ENCODE results near the gene LYRM2. TPM values are rescaled to one million over a fixed set of nuclear protein-coding genes. Genes with fewer than 3 reads are reported as not detected.

LYRM2 gene
- total RNA-seq, 1 experiment from 2014 or later = 26.3 TPM

- RAD21 ChIA-PET (ENCODE audit: low non-redundant PET in 1 of 2, low total read pairs in 2 of 2, uncharacterized antibody in 2 of 2, unreplicated experiment in 2 of 2) = no interaction called here
- POLR2A ChIA-PET = no interaction called here
- Histone ChIP-seq H3K9me2 (ENCODE audit: insufficient read depth) (no peaks in the 10 kb centered on the region), H3K9me3 (ENCODE audit: control insufficient read depth in 1 of 2, insufficient read depth in 1 of 2, low read depth in 1 of 2, low read length in 2 of 2) (no peaks in the 10 kb centered on the region), H3K9ac (ENCODE audit: low read length) (no peak overlapping the region), H3K27ac (ENCODE audit: low read depth, low read length) (no peak overlapping the region), H4K20me1 (ENCODE audit: insufficient read depth) (no peaks in the 10 kb centered on the region), H3K4me2 (ENCODE audit: low read length) (no peak overlapping the region), H3K79me2 (ENCODE audit: insufficient read depth, low read length) (no peaks in the 10 kb centered on the region), H2AFZ (ENCODE audit: low read depth, low read length, poor library complexity, severe bottlenecking) (no peak overlapping the region), H3K27me3 (ENCODE audit: insufficient read depth, low read length) (no peaks in the 10 kb centered on the region), H3K36me3 (ENCODE audit: control insufficient read depth in 1 of 2, insufficient read depth in 2 of 2, low read length in 2 of 2) (no peaks in the 10 kb centered on the region), H3K4me3 (replicated peaks in 1 of 2; ENCODE audit: low read depth in 1 of 2, low read length in 2 of 2) (no peak overlapping the region), H3K4me1 (ENCODE audit: control insufficient read depth in 1 of 2, insufficient read depth in 2 of 2, low read length in 2 of 2) (no peaks in the 10 kb centered on the region)
- intact Hi-C loops (cut with micrococcal nuclease) = no loop called here
- TF ChIP-seq CTCF (IDR thresholded peaks at IDR 0.05 in 2 of 3, conservative IDR thresholded peaks at IDR 0.05 in 1 of 3; ENCODE audit: borderline replicate concordance in 1 of 3, insufficient read depth in 1 of 3, low read depth in 2 of 3, low read length in 2 of 3) (no peak), FOSL1 (IDR thresholded peaks at IDR 0.05; ENCODE audit: low read depth) (no peak), EGR1 (IDR thresholded peaks at IDR 0.05; ENCODE audit: low read depth) (no peak), ZBTB33 (IDR thresholded peaks at IDR 0.05; ENCODE audit: extremely low read depth, insufficient replicate concordance, low read length) (no peak), POLR2A (IDR thresholded peaks at IDR 0.05; ENCODE audit: borderline replicate concordance, extremely low read depth, insufficient read depth, insufficient read length) (no peak), EZH2 (IDR thresholded peaks at IDR 0.05) (no peak), RAD21 (IDR thresholded peaks at IDR 0.05; ENCODE audit: low read depth) (no peak), ELF1 (IDR thresholded peaks at IDR 0.05; ENCODE audit: borderline replicate concordance, low read depth) (no peak), MAX (IDR thresholded peaks at IDR 0.05) (no peak), CEBPB (IDR thresholded peaks at IDR 0.05; ENCODE audit: low read depth) (no peak)
- BruUV-seq (replicated peaks) = no TSS peak
- no peak for ATAC-seq
- no peak for DNase-seq (ENCODE audit: low read depth, low spot score)
- CTCF ChIA-PET = no interaction called here
These were observed 48.4 kb downstream of the LYRM2 start for GRCh38 chr6:89590133-89590532.

Data from HCT116 (cell line).